Measurements from ENCODE around the gene INPP4A.
A peak's percentile ranks its signal among the peaks of the same experiment; 100 is the strongest.

INPP4A gene

DNA sequence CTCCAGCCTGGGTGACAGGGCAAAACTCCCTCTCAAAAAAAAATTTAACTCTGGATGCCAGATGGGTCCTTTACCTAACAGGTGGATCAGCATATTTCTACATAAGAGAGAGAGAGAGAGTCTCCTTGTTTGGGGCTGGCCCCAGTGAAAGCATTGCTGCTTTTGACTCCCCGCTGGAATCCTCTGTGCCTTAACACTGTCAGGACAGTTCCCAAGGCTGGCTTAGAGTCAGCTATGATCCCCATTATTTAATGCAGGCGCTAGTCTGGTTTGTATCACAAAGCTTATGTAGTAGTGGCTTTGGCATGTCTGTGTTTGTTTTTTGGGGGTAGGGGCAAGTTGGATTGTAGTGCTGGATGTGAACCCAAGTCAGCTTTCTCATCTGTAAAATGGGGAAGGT lies 9.4 kb downstream of the INPP4A start:
- peak overlapping the region; percentile 3; the same call in 1 of the 2 replicates for H3K9ac ChIP-seq (ENCODE audit: low read depth, low read length)

GRCh38 chr2:98454500-98455235 lies 10.0 kb downstream of the INPP4A start:
- Histone ChIP-seq H3K9ac (ENCODE audit: low read depth, low read length) (peak overlapping the region; percentile 3; the same call in 1 of the 2 replicates), H3K27me3 (ENCODE audit: insufficient read depth, low read length) (no peaks in the 10 kb centered on the region), H3K4me3 (ENCODE audit: low read length) (no peak overlapping the region), H3K27ac (ENCODE audit: low read depth, low read length) (peak overlapping the region; percentile 86; the same call in 1 of the 2 replicates), H3K36me3 (ENCODE audit: insufficient read depth, low read length) (peaks cover 5% of the 10 kb centered on the region), H3K4me1 (ENCODE audit: insufficient read depth, low read length) (peaks cover 39% of the 10 kb centered on the region), H3K9me3 (ENCODE audit: insufficient read depth, low read depth, low read length) (no peaks in the 10 kb centered on the region)
- 57% methylated on average over 6 of the region's 6 CpGs for WGBS

More for the DNA sequence above, 9.4 kb downstream of the INPP4A start:
- Histone ChIP-seq H3K4me1 (ENCODE audit: insufficient read depth, low read length) (peaks cover 40% of the 10 kb centered on the region), H3K27me3 (ENCODE audit: insufficient read depth, low read length) (no peaks in the 10 kb centered on the region), H3K36me3 (ENCODE audit: insufficient read depth, low read length) (peaks cover 5% of the 10 kb centered on the region), H3K9me3 (ENCODE audit: insufficient read depth, low read depth, low read length) (no peaks in the 10 kb centered on the region), H3K4me3 (ENCODE audit: low read length) (no peak overlapping the region), H3K27ac (ENCODE audit: low read depth, low read length) (peak overlapping the region; percentile 86; the same call in 1 of the 2 replicates)
- WGBS = 34% methylated on average over 2 of the region's 2 CpGs

DNA sequence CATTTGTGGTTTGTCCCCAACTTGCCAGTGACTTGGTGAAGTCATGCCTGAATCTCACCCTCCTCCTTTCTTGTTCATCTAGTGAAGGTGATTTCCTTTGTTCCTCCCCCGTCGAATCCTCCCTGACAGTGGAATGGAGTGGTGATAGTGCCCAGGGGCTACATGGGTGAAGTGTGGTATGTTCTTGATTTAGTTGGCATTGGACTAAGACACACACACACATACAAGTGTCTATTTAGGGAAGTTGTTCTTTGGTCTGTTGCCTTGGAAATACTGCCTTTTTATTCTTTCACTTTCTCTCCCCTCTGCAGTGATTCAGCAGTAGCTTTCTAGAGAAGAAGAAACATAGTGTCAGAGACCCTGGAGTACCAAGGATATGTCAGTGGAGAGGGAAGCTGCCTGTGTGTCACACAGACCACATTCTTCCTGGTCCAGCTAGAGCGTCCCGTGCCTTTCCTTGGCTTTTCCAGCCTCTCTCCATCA lies 10.9 kb downstream of the INPP4A start:
- WGBS = 98% methylated on average over 4 of the region's 4 CpGs
- Histone ChIP-seq H3K4me3 (ENCODE audit: low read length) (no peak overlapping the region), H3K27ac (ENCODE audit: low read depth, low read length) (no peak overlapping the region), H3K4me1 (ENCODE audit: insufficient read depth, low read length) (peaks cover 32% of the 10 kb centered on the region), H3K36me3 (ENCODE audit: insufficient read depth, low read length) (peaks cover 5% of the 10 kb centered on the region), H3K27me3 (ENCODE audit: insufficient read depth, low read length) (no peaks in the 10 kb centered on the region), H3K9ac (ENCODE audit: low read depth, low read length) (no peak overlapping the region), H3K9me3 (ENCODE audit: insufficient read depth, low read depth, low read length) (no peaks in the 10 kb centered on the region)

DNA sequence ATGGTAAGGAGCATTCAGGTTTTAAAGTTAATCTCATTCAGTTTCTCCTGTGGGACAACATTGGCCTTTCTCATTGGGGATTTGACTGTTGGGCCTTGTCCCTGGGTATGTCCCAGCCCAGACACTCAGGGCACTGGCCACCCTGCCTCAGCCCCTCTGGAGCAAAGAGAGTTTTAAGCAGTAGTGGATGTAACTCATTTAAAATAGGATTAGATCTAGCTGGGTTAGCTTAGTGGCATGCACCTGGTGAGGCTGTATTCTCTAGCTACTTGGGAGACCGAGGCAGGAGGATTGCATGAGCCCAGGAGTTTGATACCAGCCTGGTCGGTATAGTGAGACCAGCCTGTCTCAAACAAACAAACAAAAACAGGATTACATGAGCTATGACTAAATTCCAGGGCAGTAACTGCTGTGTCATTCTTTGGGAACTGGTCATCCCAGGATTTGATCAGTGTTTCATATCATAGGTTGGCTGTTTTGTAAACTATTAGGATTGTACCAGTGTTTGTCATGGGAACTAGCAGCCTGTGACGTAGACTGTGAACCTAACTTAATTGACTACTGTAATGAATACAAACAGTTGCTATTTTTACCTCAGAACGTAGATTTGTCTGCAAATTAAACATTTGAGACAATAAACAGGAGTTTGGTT lies 12.5 kb downstream of the INPP4A start:
- no peaks in the 10 kb centered on the region for H3K27me3 ChIP-seq (ENCODE audit: insufficient read depth, low read length)
- 95% methylated on average over 4 of the region's 4 CpGs for WGBS
- peaks cover 31% of the 10 kb centered on the region for H3K4me1 ChIP-seq (ENCODE audit: insufficient read depth, low read length)
- no peaks in the 10 kb centered on the region for H3K9me3 ChIP-seq (ENCODE audit: insufficient read depth, low read depth, low read length)
- no peak overlapping the region for H3K9ac ChIP-seq (ENCODE audit: low read depth, low read length)
- no peak overlapping the region for H3K4me3 ChIP-seq (ENCODE audit: low read length)
- no peak overlapping the region for H3K27ac ChIP-seq (ENCODE audit: low read depth, low read length)
- peaks cover 5% of the 10 kb centered on the region for H3K36me3 ChIP-seq (ENCODE audit: insufficient read depth, low read length)

DNA sequence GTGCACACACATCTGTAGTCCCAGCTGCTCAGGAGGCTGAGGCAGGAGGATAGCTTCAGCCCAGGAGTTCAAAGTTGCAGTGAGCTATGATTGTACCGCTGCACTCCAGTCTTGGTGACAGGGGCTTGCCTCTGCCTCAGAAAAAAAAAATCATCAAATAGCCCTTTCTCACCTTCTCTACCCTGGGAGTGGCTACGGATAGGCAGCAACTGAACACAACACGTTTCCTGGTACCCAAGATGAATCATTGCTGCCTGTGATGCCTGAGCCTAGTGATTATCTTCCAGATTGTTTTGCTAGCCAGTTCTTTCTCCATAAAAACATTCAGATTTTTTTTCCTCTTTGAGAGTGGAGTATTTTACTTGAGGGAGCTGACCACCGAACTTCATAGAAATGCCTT lies 13.5 kb downstream of the INPP4A start:
- 92% methylated on average over 4 of the region's 4 CpGs for WGBS
- H3K27ac ChIP-seq (ENCODE audit: low read depth, low read length) = no peak overlapping the region

GRCh38 chr2:98458667-98459380 lies 14.2 kb downstream of the INPP4A start:
- no peak overlapping the region for H3K4me3 ChIP-seq (ENCODE audit: low read length)
- no peaks in the 10 kb centered on the region for H3K9me3 ChIP-seq (ENCODE audit: insufficient read depth, low read depth, low read length)
- 94% methylated on average over 14 of the region's 14 CpGs for WGBS
- H3K9ac ChIP-seq (ENCODE audit: low read depth, low read length) = no peak overlapping the region
- H3K27me3 ChIP-seq (ENCODE audit: insufficient read depth, low read length) = no peaks in the 10 kb centered on the region
- H3K27ac ChIP-seq (ENCODE audit: low read depth, low read length) = no peak overlapping the region
- H3K36me3 ChIP-seq (ENCODE audit: insufficient read depth, low read length) = peaks cover 5% of the 10 kb centered on the region
- peaks cover 31% of the 10 kb centered on the region for H3K4me1 ChIP-seq (ENCODE audit: insufficient read depth, low read length)

More for the DNA sequence above, 13.5 kb downstream of the INPP4A start:
- Histone ChIP-seq H3K9me3 (ENCODE audit: insufficient read depth, low read depth, low read length) (no peaks in the 10 kb centered on the region), H3K36me3 (ENCODE audit: insufficient read depth, low read length) (peaks cover 5% of the 10 kb centered on the region), H3K4me1 (ENCODE audit: insufficient read depth, low read length) (peaks cover 25% of the 10 kb centered on the region), H3K27me3 (ENCODE audit: insufficient read depth, low read length) (no peaks in the 10 kb centered on the region), H3K4me3 (ENCODE audit: low read length) (no peak overlapping the region), H3K9ac (ENCODE audit: low read depth, low read length) (no peak overlapping the region)

- H3K4me3 ChIP-seq (ENCODE audit: low read length) = no peak overlapping the region
- no peak overlapping the region for H3K27ac ChIP-seq (ENCODE audit: low read depth, low read length)
- WGBS = 96% methylated on average over 3 of the region's 3 CpGs
- H3K27me3 ChIP-seq (ENCODE audit: insufficient read depth, low read length) = no peaks in the 10 kb centered on the region
- H3K9me3 ChIP-seq (ENCODE audit: insufficient read depth, low read depth, low read length) = no peaks in the 10 kb centered on the region
- peaks cover 5% of the 10 kb centered on the region for H3K36me3 ChIP-seq (ENCODE audit: insufficient read depth, low read length)
- peaks cover 28% of the 10 kb centered on the region for H3K4me1 ChIP-seq (ENCODE audit: insufficient read depth, low read length)
- no peak overlapping the region for H3K9ac ChIP-seq (ENCODE audit: low read depth, low read length)
Observed at GRCh38 chr2:98459496-98460175, 15.0 kb downstream of the INPP4A start.

DNA sequence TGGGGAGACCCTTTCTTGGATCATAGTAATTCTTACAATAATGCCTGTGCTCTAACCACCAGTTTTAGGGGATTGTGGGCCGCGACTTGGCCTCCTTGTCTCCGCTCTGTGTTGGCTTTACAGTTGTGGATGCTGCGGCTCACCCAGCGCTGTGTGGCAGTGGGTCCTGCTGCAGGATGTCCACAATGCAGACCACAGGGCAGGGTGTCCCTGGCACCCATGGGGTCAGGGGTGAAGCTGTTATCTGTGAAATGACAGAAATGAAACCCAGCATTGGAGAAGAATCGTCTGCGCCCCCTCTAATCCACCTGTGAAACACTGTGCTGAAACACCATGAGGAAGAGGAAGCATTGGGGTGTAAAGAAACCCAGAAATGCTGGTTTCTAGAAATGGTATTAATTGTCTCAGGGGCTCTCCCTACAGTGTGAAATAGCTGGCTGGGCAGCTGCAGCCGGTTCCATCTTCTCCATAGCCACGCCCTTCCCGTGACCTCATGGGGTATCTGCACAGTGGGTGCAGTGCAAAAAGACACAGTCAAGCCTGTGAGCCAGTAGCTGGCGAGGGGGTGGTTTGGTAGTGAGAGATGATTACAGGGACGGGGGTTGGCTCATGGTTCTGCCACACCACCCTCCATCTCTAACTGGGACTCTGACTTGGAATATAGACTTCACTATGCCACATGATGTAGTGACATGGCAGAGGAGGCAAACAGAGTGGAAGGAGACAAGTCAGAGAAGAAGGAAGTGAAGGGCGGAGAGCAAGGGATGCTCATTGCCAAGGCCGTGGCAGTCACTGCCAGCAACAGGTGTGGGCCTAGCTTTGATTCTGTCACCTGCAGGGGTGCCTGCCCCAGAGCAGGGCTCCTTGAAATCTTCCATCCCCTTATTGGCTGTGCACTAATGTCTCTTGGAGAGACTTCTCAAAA lies 16.2 kb downstream of the INPP4A start:
- H3K36me3 ChIP-seq (ENCODE audit: insufficient read depth, low read length) = peaks cover 4% of the 10 kb centered on the region
- H3K9ac ChIP-seq (ENCODE audit: low read depth, low read length) = no peak overlapping the region
- peaks cover 24% of the 10 kb centered on the region for H3K4me1 ChIP-seq (ENCODE audit: insufficient read depth, low read length)
- no peaks in the 10 kb centered on the region for H3K27me3 ChIP-seq (ENCODE audit: insufficient read depth, low read length)
- H3K27ac ChIP-seq (ENCODE audit: low read depth, low read length) = no peak overlapping the region
- H3K9me3 ChIP-seq (ENCODE audit: insufficient read depth, low read depth, low read length) = no peaks in the 10 kb centered on the region
- WGBS = 94% methylated on average over 13 of the region's 14 CpGs
- no peak overlapping the region for H3K4me3 ChIP-seq (ENCODE audit: low read length)

DNA sequence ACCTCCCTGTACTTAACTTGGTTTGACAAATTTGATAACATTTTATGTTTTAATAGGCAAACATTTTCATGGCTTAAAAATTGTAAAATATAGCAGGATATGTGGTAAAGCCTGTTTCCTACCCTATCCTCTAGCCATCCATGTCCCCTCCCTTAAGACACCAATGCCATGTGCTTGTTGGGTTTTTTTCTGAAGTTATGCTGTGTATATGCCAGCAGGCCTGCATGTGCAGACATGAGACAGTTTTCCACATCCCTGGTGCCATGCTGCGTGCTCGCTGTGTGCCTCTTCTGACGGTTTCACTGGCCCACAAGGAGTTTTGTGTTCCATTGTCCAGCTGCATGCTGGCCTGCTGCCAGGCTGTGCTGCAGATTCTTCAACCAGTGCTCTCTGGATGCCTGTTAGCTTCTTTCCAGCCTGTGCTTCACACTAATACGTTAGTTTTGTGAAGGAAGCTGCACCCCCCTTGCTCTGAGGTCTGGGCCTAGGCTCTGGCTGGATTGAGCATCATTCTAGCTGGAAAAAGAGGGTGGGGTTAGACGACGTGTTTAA lies 16.9 kb downstream of the INPP4A start:
- H3K27me3 ChIP-seq (ENCODE audit: insufficient read depth, low read length) = no peaks in the 10 kb centered on the region
- WGBS = 94% methylated on average over 6 of the region's 6 CpGs
- no peaks in the 10 kb centered on the region for H3K36me3 ChIP-seq (ENCODE audit: insufficient read depth, low read length)
- no peaks in the 10 kb centered on the region for H3K9me3 ChIP-seq (ENCODE audit: insufficient read depth, low read depth, low read length)
- H3K9ac ChIP-seq (ENCODE audit: low read depth, low read length) = no peak overlapping the region
- H3K4me3 ChIP-seq (ENCODE audit: low read length) = no peak overlapping the region
- H3K4me1 ChIP-seq (ENCODE audit: insufficient read depth, low read length) = peaks cover 26% of the 10 kb centered on the region
- H3K27ac ChIP-seq (ENCODE audit: low read depth, low read length) = no peak overlapping the region

DNA sequence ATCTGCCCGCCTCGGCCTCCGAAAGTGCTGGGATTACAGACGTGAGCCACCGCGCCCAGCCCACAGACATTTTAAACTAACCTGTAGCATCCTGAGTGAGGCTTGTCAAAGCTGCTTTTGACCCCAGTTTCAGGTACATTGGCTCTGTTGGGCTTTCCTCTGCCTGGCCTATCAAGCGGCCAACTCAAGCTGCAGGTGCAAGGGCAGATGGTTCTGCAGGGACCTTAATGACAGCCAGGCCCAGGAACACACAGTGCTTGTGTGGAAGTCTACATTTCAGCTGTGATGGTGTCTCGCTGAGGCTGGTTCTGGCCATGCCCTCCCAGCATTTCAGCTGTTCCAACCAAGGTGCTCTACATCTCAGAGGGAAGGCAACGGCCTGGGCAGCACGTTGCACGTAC lies 18.4 kb downstream of the INPP4A start:
- Histone ChIP-seq H3K27me3 (ENCODE audit: insufficient read depth, low read length) (no peaks in the 10 kb centered on the region), H3K27ac (ENCODE audit: low read depth, low read length) (0 out of 2 replicates have a peak overlapping the region, but pooled peaks have one; percentile 40), H3K9ac (ENCODE audit: low read depth, low read length) (no peak overlapping the region), H3K4me1 (ENCODE audit: insufficient read depth, low read length) (peaks cover 34% of the 10 kb centered on the region), H3K9me3 (ENCODE audit: insufficient read depth, low read depth, low read length) (no peaks in the 10 kb centered on the region), H3K36me3 (ENCODE audit: insufficient read depth, low read length) (no peaks in the 10 kb centered on the region), H3K4me3 (ENCODE audit: low read length) (no peak overlapping the region)
- 96% methylated on average over 11 of the region's 11 CpGs for WGBS

All from HUES64 (cell line).